Transverse colon (tissue), 3 donors: ENCODE data around the gene MT1A.

Experiments
- CTCF ChIP-seq, 5 experiments: fragments of 200-600 bp in 3 of 5; fragments of 450-650 bp in 2 of 5; sonication (generic) in 3 of 5; IDR thresholded peaks; 1 replicate in 2 of 5; 2 replicates in 3 of 5; pipeline ENCODE4 v1.5.1; 2016 to 2017; ENCODE audit warnings: antibody characterized with exemption in 5 of 5, inconsistent platforms in 3 of 5, mild to moderate bottlenecking in 2 of 5, moderate library complexity in 1 of 5
- POLR2A ChIP-seq: fragments of 450-650 bp; IDR thresholded peaks from one replicate; pipeline ENCODE4 v1.6.1; 2016; ENCODE audit warnings: antibody characterized with exemption, mild to moderate bottlenecking, moderate library complexity

GRCh38 chr16:56607675-56608042, 30.8 kb upstream of the MT1A start:
- no peak for TF ChIP-seq CTCF (IDR thresholded peaks at IDR 0.05)
- TF ChIP-seq POLR2A = no peak
